LoVo (cell line): ENCODE measurements around the gene CDC14A.

Source experiments
- DNase-seq: peaks from one replicate; pipeline ENCODE4 v3.0.0-alpha.2; 2016; ENCODE audit warnings: low spot score

Gene CDC14A

DNA sequence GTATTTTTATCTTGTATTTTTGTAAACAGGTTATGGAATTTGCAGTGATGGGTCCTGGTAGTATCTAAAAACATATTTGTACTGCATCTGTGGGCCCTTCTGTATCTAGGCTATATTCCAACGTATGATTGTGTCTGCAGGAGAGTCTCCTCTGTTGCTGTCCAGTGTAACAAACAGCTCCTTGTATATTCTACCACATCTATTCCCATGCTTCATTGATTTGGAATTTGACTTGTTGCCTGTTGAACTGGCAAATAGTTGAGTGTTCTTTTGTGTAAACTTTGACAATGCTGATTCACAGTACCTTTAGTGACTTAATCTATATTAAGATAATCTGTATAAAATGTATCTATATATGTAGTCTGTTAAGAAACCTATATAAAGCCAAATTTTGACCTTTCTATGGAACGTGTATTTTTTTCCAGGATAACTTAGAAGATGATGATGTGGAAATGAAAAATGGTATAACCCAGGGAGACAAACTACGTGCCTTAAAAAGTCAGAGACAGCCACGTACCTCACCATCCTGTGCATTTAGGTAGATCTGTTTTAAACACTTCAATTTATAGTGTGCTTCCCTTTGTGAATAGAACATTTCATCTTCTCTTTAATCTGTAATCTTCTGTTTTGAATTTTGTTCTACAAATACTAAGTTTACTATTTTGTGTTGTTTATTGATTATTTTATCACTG is 142.2 kb downstream of the CDC14A start:
- no peak for DNase-seq

DNA sequence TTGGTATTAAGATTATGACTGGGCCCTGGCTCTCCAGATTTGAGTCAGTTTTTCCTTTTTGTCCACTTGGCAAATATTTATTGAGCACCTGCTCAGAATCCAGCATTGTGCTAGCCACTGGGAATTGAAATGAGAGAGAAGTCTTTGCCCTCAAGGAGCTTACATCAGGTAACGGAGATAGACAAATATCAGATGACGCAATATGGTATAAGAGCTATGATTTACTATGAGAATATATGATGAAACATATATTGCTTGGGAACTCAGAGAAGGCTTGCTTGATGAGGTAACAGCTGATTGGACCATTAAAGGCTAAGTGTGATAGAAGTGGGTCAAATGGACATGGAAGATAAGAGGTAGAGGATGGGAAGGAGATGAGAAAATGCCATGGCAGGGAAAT is 144.6 kb downstream of the CDC14A start:
- no peak for DNase-seq

DNA sequence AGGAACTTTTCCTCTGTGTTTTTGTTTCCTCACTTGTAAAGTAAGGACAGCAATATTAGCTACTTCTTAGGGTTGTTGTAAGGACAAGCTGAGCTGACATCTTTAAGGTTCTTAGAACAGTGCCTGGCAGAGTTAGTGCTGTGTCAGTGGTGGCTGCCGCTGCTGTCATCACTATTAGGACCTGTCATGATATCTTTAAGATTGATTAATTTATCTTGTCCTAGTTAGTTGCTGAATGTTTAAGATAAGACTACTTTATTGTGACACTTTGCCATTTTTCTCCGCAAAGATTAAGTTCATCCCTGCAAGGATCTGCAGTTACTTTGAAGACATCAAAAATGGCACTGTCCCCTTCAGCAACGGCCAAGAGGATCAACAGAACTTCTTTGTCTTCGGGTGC is 145.5 kb downstream of the CDC14A start:
- DNase-seq = no peak

DNA sequence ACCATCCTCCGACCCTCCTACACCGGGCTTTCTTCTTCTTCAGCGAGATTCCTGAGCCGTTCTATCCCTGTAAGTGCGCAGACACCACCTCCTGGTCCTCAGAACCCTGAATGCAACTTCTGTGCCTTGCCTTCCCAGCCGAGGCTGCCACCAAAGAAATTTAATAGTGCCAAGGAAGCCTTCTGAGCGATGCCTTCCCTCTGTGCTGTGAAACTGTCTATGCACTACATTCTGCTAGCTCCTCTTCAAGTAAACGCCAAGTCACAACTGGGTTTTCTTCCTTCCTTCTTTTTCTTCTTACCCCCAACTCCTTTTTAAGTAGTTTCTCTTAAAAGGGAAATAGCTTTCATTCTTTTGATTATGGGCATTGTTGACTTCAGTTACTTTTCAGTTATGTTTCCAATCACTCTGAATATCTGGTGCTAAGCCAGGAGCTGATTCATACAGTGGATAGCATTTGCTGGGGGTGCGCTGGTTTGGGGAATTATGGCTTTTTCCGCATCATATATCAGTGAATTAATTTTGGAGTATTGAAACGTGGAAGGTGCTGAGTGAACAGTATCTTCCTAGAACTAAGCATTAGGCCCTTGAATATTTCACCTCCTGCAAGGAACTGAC is 147.0 kb downstream of the CDC14A start:
- DNase-seq = no peak

DNA sequence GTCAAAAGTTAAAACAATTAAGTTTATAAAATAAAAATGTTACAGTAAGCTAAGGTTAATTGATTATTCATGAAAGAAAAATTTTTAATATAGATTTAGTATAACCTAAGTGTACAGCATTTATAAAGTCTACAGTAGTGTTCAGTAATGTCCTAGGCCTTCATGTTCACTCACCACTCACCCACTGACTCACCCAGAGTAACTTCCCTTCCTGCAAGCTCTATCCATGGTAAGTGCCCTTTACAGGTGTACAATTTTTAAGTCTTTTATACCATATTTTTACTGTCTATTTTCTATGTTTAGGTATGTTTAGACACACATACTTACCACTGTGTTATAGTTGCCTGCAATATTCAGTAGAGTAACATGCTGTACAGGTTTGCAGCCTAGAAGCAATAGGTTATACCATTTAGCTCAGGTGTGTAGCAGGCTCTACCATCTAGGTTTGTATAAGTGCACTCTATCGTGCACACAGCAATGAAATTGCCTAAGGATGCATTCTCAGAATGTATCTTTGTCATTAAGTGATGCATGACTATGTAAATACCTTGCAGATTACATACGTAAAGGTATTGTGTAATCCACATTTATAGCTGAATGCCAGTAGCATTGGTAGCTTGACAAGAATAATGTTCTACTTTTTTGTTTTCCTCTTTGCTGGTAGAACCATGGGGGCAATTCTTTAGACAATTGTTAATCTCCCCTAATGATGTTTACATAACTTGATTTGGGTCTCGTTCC is 149.9 kb downstream of the CDC14A start:
- no peak for DNase-seq

DNA sequence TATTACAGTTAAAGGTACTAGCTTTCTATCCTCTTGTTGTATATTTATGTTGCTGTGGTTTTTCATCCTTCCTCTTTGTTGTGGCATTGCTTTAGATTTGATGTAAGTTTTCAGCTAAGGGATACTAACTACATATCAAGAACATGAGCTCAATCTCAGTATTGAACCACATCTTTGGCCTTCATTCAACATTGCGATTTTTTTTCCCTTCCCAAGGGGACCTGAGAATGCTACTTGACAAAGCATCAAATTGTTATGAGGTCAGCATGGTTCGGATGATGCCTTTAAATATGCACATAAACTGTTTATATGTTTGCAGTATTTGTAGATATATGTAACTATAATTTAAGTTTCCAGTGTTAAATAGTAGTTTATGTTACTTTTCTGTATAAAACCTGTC is 153.9 kb downstream of the CDC14A start:
- no peak for DNase-seq

DNA sequence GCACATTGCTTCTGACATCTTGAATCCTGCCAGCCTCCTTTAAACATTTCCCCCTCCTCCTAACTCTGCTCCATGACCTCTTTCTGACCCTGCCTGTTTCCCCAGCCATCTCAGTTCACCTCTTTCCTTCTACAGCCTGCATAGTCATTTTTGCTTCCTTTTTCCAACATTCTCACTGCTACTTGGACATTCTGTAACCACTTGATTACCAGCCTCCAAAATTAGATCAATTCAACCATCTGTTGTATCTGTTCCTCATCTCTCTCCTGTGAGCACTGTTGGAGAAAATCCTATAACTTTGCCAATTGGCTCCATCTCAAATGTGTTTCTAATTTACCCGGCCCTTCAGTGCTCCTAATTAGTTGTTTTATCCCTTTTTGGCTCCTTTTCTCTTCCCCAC is 158.1 kb downstream of the CDC14A start:
- no peak for DNase-seq

DNA sequence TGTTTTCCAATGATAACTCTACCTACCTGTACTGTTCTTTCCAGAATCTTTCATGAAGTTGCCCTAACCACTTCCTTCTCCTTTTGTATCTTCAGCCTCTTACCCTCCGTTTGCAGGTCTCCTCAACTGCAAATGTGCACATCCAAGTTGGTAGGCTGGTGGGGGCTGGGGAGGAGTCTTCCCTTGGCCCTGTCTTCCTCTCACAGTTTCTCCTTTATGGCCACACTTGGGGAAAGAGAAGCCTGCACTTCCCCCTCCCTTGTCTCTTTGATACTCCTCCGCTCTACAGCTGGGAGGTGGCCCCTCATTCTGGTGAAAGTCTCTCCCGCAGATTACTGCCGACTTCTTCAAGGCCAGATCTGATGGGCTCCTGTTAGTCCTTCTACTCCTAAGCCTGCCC is 158.8 kb downstream of the CDC14A start:
- no peak for DNase-seq

DNA sequence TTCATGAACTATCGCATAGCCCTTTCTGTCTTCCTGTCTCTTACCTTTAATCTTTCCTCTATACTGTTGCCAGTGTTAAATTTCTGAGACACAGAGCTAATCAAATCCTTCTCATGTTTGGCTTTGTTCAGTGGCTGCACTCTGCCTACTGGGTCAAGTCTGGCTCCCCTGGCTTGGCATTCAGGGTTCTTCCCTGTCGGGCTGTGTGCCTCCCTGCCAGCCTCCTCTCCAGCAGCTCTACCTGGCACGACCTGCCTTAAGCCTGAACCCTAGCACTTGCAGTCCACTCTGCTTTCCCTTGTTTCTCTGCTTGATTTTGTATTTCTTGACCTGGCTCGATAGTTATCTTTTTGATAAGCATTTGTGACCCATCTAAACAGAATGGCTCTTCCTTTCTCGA is 159.5 kb downstream of the CDC14A start:
- no peak for DNase-seq

DNA sequence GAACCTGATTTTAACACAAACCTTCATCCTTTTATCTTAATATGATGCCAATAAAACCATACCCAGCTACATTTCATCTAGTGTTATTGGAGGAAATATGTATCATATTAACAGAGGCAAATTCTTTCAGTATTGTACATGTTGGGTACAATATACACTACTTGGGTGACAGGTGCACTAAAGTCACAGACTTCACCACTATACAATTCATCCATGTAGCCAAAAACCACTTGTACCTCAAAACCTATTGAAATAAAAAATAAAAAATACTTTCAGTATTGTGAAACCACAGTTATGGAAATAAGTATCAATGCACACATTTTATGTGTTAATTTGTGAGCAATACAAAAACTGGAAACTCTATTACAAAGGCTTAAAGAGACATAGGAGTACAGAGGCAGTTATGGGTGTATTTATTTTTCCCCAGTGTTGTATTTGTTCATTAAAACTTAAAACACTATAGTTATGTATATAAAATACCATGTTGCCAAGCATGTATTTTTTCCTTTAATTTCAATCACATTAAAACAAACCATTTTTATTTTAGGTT is 160.6 kb downstream of the CDC14A start:
- DNase-seq = no peak

DNA sequence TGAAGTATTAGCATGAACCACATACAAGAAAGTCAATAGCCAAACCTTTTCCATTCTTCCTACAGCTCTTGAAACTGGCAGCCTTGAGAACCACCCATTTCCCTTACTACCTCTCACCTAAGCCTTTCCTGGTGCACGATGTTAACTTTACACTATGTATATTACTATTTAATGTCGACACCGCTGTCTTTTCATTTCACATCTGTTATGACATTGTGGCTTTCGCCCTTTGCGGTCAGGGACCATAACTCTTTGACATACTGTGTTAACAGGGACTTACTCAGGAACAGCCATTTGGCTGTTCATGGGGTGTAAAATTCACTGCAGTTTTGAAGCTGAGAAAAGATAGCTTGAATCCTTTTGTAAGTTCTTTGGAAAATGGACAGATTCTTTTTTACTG is 164.6 kb downstream of the CDC14A start:
- no peak for DNase-seq

DNA sequence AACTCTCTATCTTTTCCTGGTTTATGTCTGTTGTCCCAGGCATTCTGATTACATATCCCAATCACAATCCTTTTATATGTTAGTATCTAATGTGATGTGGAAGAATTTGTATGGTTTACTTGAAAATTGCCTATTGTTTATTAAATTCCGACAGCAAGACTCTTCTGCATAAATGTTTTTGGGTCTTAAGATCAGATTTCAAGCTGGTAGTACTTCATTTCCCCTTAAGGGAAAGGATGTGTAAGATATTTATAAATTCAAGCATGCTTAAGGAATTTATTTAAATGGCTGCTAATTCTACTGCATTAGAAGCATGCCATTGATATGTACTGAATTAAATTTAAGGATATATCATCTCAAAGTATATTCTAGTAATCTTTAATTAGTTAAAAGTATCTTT is 165.2 kb downstream of the CDC14A start:
- no peak for DNase-seq

DNA sequence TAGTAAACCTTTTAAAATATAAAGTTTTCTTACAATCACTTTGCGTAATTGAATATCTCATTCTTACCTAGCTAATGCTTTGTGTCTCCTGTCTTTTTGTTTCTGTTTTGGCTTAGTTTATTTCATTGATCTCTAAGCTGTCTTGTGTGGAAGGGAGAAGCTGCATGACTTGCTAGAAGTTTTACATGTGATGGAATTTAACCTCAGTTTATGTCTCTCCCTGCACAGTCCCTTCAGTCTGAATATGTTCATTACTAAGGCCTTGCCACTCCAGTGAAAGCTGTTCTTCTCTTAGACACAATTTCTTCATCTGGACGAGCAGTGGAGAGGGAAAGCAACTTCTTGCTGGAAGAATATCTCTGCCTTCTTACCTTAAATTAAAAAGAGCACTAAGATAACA is 165.7 kb downstream of the CDC14A start:
- DNase-seq = no peak

DNA sequence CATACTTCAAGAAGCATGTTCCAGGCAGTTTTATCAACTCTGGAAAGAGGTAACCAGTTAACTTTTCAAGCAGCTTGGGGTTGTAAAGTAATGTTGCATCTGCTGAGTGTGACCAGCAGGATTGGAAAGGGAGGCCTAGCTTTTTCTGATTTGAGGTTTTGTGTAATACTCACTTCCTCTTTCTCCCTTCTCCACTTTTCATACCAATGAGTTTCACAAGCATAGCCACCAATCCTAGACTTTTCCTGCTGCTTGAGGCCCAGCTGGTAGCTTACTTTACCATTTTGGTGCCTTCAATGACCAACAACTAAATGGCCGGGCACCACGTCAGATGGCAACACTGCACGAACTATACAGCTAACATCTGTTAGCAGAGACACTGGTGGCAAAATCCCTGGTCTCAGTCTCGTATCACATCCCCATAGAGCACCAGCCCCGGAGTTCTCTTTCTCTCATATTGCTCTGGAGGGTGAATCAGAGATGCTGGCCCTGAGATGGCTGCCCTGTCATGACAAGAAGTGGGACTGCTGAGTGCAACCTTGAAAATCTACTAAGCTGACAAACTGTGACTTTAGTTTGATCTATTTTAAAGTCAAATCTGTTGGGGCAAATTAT is 170.8 kb downstream of the CDC14A start:
- no peak for DNase-seq

DNA sequence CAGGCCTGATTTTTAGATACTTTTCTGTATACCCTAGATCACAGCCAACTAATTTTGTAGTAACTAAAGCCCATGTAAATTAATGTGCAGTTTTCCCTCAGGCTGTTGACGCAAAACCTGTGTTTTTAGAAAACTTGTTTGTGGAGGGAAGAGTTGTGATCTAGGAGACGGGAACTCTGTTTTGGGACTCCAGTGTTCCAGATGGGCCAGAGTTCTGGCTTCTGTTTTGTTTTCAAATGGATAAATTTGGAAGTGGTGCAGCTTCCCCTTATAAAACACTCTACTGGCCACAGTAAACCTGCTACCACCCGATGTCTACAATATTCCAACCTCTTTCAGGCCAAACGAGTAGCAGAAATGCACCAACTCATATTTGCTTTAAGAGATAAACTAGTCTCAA is 172.0 kb downstream of the CDC14A start:
- DNase-seq = no peak

DNA sequence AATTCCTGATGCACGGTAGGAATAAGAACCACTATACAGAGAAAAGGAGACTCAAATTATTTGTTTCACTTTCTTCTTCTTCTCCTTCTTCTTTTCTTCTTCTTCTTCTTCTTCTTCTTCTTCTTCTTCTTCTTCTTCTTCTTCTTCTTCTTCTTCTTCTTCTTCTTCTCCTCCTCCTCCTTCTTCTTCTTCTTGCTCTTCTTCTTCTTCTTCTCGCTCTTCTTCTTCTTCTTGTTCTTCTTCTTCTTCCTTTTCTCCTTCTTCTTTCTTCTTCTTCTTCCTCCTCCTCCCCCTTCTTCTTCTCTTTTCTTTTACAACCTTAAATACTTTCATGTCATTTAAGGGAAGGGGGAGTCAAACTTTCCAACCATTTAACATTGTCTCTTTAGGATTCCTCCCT is 174.6 kb downstream of the CDC14A start:
- no peak for DNase-seq

DNA sequence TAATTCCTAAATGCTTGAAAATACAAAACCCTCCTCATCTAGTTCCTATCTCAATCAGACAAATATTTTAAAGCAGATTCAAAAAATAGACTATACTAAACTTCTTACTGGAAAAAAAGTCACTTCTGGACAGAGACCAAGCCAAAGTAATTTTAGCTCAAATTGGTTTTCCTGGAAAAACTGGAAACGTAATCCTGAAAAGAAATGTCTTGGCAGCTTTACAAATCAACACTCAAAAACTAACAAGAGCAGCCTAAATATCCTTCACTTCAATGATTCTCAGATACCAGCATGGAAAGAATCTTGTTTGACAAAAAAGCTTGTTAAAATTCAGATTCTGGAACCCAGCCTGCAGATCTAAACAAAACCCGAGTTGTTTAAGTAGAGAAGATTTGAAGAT is 176.6 kb downstream of the CDC14A start:
- no peak for DNase-seq

DNA sequence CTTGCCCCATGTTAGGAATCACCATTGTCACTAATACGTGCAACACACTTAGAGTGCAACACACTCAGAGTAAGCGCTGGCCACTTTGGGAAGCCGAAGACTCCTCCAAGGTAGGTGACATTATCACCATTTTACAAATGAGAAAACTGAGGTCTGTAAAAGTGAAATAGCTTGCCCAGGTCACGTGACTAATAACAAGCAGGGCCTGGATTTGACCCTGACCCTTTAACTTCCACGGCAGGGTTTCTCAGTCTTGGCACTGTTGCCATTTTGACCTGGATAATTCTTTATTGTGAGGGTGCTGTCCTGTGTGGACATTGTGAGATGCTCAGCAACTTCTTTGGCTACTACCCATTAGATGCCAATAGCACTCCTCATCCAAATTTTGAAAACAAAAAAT is 177.8 kb downstream of the CDC14A start:
- no peak for DNase-seq

DNA sequence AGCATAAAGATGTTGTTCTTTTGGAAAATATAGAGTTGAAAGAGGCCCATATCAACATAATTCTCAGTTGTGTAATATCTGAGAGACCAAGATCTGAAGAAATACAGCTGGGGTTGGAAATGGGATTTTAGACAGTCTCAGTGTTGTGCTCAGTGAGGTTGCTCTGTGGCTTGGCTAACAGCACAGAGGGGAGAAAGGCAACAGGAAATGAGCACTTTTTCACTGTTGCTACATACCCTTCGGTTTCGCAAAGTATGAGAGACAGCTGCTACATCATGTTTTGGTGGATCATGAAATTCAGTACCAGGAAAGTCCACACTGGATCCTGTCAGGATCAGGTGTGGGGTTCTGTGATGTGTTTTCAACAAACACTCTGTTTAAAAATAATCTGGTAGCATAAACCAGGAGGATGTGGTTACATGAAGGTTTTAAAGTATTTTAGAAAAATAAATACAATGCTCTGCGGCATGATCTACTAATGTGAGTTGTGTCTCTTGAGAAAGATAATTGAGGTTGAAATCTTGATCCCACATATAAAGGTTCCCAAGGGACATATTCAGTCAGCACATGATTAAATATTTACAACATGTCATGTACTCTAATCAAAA is 178.7 kb downstream of the CDC14A start:
- no peak for DNase-seq

DNA sequence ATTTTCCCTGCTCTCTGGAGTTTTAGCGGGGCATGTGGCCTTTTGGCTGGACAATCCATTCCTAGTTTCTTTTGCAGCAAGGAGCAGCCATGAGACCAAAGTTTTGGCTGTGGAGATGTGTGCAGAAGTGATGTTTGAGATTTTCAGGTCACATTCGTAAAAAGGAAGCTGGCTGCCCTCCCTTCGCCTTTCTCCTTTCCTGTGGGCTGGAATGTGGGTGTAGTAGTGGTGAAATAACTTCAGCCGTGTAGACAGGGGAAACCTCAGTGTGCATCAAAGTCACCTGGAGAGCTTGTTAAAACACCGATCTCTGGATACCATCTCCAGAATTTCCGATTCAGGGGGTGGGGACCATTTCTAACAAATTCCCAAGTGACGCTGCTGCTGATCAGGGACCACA is 180.3 kb downstream of the CDC14A start:
- no peak for DNase-seq

DNA sequence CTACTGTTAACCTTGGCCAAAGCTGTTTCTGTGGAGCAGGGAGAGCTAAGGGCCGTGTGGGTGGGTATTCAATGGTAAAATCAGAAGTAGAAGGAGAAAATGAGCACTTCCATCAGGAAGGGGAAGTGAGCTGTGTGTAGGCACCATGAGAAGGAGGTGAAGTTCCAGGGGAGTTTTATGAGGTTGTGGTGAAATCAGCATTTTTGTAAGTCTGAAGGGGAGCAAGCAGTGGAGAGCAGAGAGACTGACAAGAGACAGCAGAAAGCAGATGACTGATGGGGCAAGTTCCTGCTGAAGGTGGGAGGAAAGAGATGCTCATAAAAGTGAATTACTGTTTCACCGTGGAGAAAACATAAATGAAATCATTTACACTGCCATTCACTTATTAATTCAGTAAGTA is 183.0 kb downstream of the CDC14A start:
- DNase-seq = no peak

DNA sequence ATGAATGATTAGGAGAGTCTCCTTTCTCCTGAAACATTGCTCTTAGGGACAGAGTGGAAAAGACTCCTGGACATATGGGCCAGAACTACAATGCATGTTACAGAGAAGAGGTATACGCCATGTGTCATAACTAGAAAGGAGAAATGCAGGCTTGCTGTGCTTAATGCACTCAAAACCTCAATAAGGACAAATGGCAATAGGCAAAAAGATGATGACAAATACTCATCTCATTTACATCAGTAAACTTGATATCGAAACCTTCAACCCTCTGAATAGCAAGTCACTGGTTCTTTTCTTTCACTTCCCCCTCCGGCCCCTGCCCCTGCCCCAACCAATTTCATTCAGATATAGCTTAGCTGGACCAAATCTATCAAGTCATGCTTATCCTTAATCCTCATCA is 183.7 kb downstream of the CDC14A start:
- no peak for DNase-seq
